ENCODE results near the gene ODAPH. TPM values are rescaled to one million over a fixed set of nuclear protein-coding genes. Genes with fewer than 3 reads are reported as not detected.
"Not testable (repeated sequence)": the region's sequence is repeated elsewhere in the genome, so short reads cannot be mapped to it uniquely, and the experiment has no call there.

The ODAPH gene
- polyA plus RNA-seq, 1 donor: not detected

GRCh38 chr4:75525086-75525485, 30.8 kb upstream of the ODAPH start:
- no peak for DNase-seq
- Histone ChIP-seq H3K4me1 (ENCODE audit: control insufficient read depth, insufficient read depth, low read length) (no peaks in the 10 kb centered on the region), H3K27me3 (ENCODE audit: control insufficient read depth, insufficient read depth, low read length) (no peaks in the 10 kb centered on the region), H3K9me3 (ENCODE audit: control insufficient read depth, low read depth, low read length) (no peaks in the 10 kb centered on the region), H3K27ac (ENCODE audit: low read length) (no peak overlapping the region), H3K36me3 (ENCODE audit: control insufficient read depth, insufficient read depth, low read length) (peaks cover 36% of the 10 kb centered on the region), H3K4me3 (ENCODE audit: low read length) (no peak overlapping the region)
- WGBS (ENCODE audit: insufficient coverage, low lambda C conversion rate): 100% methylated on average over 1 of the region's 1 CpG

- Histone ChIP-seq H3K36me3 (ENCODE audit: control insufficient read depth, insufficient read depth, low read length) (peaks cover 40% of the 10 kb centered on the region), H3K27me3 (ENCODE audit: control insufficient read depth, insufficient read depth, low read length) (no peaks in the 10 kb centered on the region), H3K9me3 (ENCODE audit: control insufficient read depth, low read depth, low read length) (no peaks in the 10 kb centered on the region), H3K27ac (ENCODE audit: low read length) (no peak overlapping the region), H3K4me1 (ENCODE audit: control insufficient read depth, insufficient read depth, low read length) (no peaks in the 10 kb centered on the region), H3K4me3 (ENCODE audit: low read length) (no peak overlapping the region)
- no CpG with 5 or more reads among the region's 1 CpG for WGBS (ENCODE audit: insufficient coverage, low lambda C conversion rate)
- no peak for DNase-seq
Observed at GRCh38 chr4:75525910-75526309, 30.0 kb upstream of the ODAPH start.

- DNase-seq: no peak
- Histone ChIP-seq H3K9me3 (ENCODE audit: control insufficient read depth, low read depth, low read length) (no peaks in the 10 kb centered on the region), H3K27ac (ENCODE audit: low read length) (no peak overlapping the region), H3K4me3 (ENCODE audit: low read length) (no peak overlapping the region), H3K36me3 (ENCODE audit: control insufficient read depth, insufficient read depth, low read length) (peaks cover 54% of the 10 kb centered on the region), H3K4me1 (ENCODE audit: control insufficient read depth, insufficient read depth, low read length) (no peaks in the 10 kb centered on the region), H3K27me3 (ENCODE audit: control insufficient read depth, insufficient read depth, low read length) (no peaks in the 10 kb centered on the region)
Observed at GRCh38 chr4:75527482-75527881, 28.4 kb upstream of the ODAPH start.

- Histone ChIP-seq H3K27me3 (ENCODE audit: control insufficient read depth, insufficient read depth, low read length) (no peaks in the 10 kb centered on the region), H3K4me3 (ENCODE audit: low read length) (no peak overlapping the region), H3K9me3 (ENCODE audit: control insufficient read depth, low read depth, low read length) (peaks cover 7% of the 10 kb centered on the region), H3K27ac (ENCODE audit: low read length) (no peak overlapping the region), H3K36me3 (ENCODE audit: control insufficient read depth, insufficient read depth, low read length) (peaks cover 41% of the 10 kb centered on the region), H3K4me1 (ENCODE audit: control insufficient read depth, insufficient read depth, low read length) (no peaks in the 10 kb centered on the region)
- no CpG with 5 or more reads among the region's 2 CpGs for WGBS (ENCODE audit: insufficient coverage, low lambda C conversion rate)
- DNase-seq: no peak
Observed at GRCh38 chr4:75530556-75531322, 25.1 kb upstream of the ODAPH start.

- not testable (repeated sequence) for H3K27ac ChIP-seq (ENCODE audit: low read length); H3K27me3 ChIP-seq (ENCODE audit: control insufficient read depth, insufficient read depth, low read length); DNase-seq; H3K4me1 ChIP-seq (ENCODE audit: control insufficient read depth, insufficient read depth, low read length); H3K9me3 ChIP-seq (ENCODE audit: control insufficient read depth, low read depth, low read length); H3K4me3 ChIP-seq (ENCODE audit: low read length)
- H3K36me3 ChIP-seq (ENCODE audit: control insufficient read depth, insufficient read depth, low read length): peaks cover 34% of the 10 kb centered on the region
- WGBS (ENCODE audit: insufficient coverage, low lambda C conversion rate): no CpG with 5 or more reads among the region's 7 CpGs
Observed at GRCh38 chr4:75531536-75532143, 24.2 kb upstream of the ODAPH start.

GRCh38 chr4:75533339-75533887, 22.5 kb upstream of the ODAPH start:
- H3K27me3 ChIP-seq (ENCODE audit: control insufficient read depth, insufficient read depth, low read length); H3K4me1 ChIP-seq (ENCODE audit: control insufficient read depth, insufficient read depth, low read length); H3K27ac ChIP-seq (ENCODE audit: low read length); DNase-seq; H3K4me3 ChIP-seq (ENCODE audit: low read length): not testable (repeated sequence)
- Histone ChIP-seq H3K9me3 (ENCODE audit: control insufficient read depth, low read depth, low read length) (peaks cover 12% of the 10 kb centered on the region), H3K36me3 (ENCODE audit: control insufficient read depth, insufficient read depth, low read length) (peaks cover 26% of the 10 kb centered on the region)
- no CpG with 5 or more reads among the region's 4 CpGs for WGBS (ENCODE audit: insufficient coverage, low lambda C conversion rate)

GRCh38 chr4:75533926-75534325, 21.9 kb upstream of the ODAPH start:
- H3K4me1 ChIP-seq (ENCODE audit: control insufficient read depth, insufficient read depth, low read length); H3K27ac ChIP-seq (ENCODE audit: low read length): not testable (repeated sequence)

GRCh38 chr4:75537308-75537707, 18.6 kb upstream of the ODAPH start:
- H3K4me3 ChIP-seq (ENCODE audit: low read length); H3K27ac ChIP-seq (ENCODE audit: low read length); DNase-seq; H3K36me3 ChIP-seq (ENCODE audit: control insufficient read depth, insufficient read depth, low read length); H3K27me3 ChIP-seq (ENCODE audit: control insufficient read depth, insufficient read depth, low read length); H3K4me1 ChIP-seq (ENCODE audit: control insufficient read depth, insufficient read depth, low read length): not testable (repeated sequence)
- peaks cover 12% of the 10 kb centered on the region for H3K9me3 ChIP-seq (ENCODE audit: control insufficient read depth, low read depth, low read length)
- 100% methylated on average over 2 of the region's 6 CpGs for WGBS (ENCODE audit: insufficient coverage, low lambda C conversion rate)

More at GRCh38 chr4:75533926-75534325, 21.9 kb upstream of the ODAPH start:
- not testable (repeated sequence) for H3K27me3 ChIP-seq (ENCODE audit: control insufficient read depth, insufficient read depth, low read length); DNase-seq; H3K4me3 ChIP-seq (ENCODE audit: low read length)
- H3K36me3 ChIP-seq (ENCODE audit: control insufficient read depth, insufficient read depth, low read length): peaks cover 26% of the 10 kb centered on the region
- peaks cover 12% of the 10 kb centered on the region for H3K9me3 ChIP-seq (ENCODE audit: control insufficient read depth, low read depth, low read length)

GRCh38 chr4:75542824-75543223, 13.0 kb upstream of the ODAPH start:
- H3K27ac ChIP-seq (ENCODE audit: low read length): no peak overlapping the region
- no peak for DNase-seq
- H3K36me3 ChIP-seq (ENCODE audit: control insufficient read depth, insufficient read depth, low read length): peaks cover 7% of the 10 kb centered on the region
- no peaks in the 10 kb centered on the region for H3K4me1 ChIP-seq (ENCODE audit: control insufficient read depth, insufficient read depth, low read length)
- no peak overlapping the region for H3K4me3 ChIP-seq (ENCODE audit: low read length)
- no peaks in the 10 kb centered on the region for H3K9me3 ChIP-seq (ENCODE audit: control insufficient read depth, low read depth, low read length)
- H3K27me3 ChIP-seq (ENCODE audit: control insufficient read depth, insufficient read depth, low read length): no peaks in the 10 kb centered on the region

GRCh38 chr4:75544220-75544619, 11.6 kb upstream of the ODAPH start:
- H3K4me3 ChIP-seq (ENCODE audit: low read length); H3K4me1 ChIP-seq (ENCODE audit: control insufficient read depth, insufficient read depth, low read length); H3K27ac ChIP-seq (ENCODE audit: low read length); H3K27me3 ChIP-seq (ENCODE audit: control insufficient read depth, insufficient read depth, low read length); DNase-seq; H3K36me3 ChIP-seq (ENCODE audit: control insufficient read depth, insufficient read depth, low read length); H3K9me3 ChIP-seq (ENCODE audit: control insufficient read depth, low read depth, low read length): not testable (repeated sequence)
- no CpG with 5 or more reads among the region's 8 CpGs for WGBS (ENCODE audit: insufficient coverage, low lambda C conversion rate)

GRCh38 chr4:75544870-75545269, 11.0 kb upstream of the ODAPH start:
- whole genome bisulfite sequencing (ENCODE audit: insufficient coverage, low lambda C conversion rate): no CpG with 5 or more reads among the region's 3 CpGs
- Histone ChIP-seq H3K4me3 (ENCODE audit: low read length) (no peak overlapping the region), H3K4me1 (ENCODE audit: control insufficient read depth, insufficient read depth, low read length) (no peaks in the 10 kb centered on the region), H3K27me3 (ENCODE audit: control insufficient read depth, insufficient read depth, low read length) (no peaks in the 10 kb centered on the region), H3K27ac (ENCODE audit: low read length) (no peak overlapping the region), H3K36me3 (ENCODE audit: control insufficient read depth, insufficient read depth, low read length) (peaks cover 7% of the 10 kb centered on the region), H3K9me3 (ENCODE audit: control insufficient read depth, low read depth, low read length) (no peaks in the 10 kb centered on the region)
- DNase-seq: no peak

Measured in large intestine (tissue), 3 donors.